GM12874 (cell line): ENCODE measurements around the gene ADAMTSL5.

Experiments used
- CTCF ChIP-seq: IDR thresholded peaks from 2 replicates; pipeline ENCODE4 v1.5.1; 2011; ENCODE audit warnings: low read depth, mild to moderate bottlenecking, control low read depth, low read length, moderate library complexity; ENCODE audit not compliant: insufficient read depth

Gene ADAMTSL5

GRCh38 chr19:1505991-1506881, 6.6 kb downstream of the ADAMTSL5 start:
- TF ChIP-seq CTCF: no peak

GRCh38 chr19:1505012-1505411, 7.8 kb downstream of the ADAMTSL5 start:
- TF ChIP-seq CTCF: no peak

GRCh38 chr19:1503925-1504773, 8.7 kb downstream of the ADAMTSL5 start:
- TF ChIP-seq CTCF: no peak

GRCh38 chr19:1503089-1503924, 9.5 kb downstream of the ADAMTSL5 start:
- TF ChIP-seq CTCF: peak; percentile 96

GRCh38 chr19:1502433-1503088, 10.3 kb downstream of the ADAMTSL5 start:
- no peak for TF ChIP-seq CTCF

GRCh38 chr19:1501200-1501595, 11.6 kb downstream of the ADAMTSL5 start:
- TF ChIP-seq CTCF: no peak
